Pancreas (tissue), 10 donors: ENCODE results near the gene NKX6-2. TPM values are rescaled to one million over a fixed set of nuclear protein-coding genes. Genes with fewer than 3 reads are reported as not detected.

ENCODE experiments used
- ATAC-seq, 4 donors: fragments of 200-7000 bp; cut with Tn5 transposase; one replicate each; pipeline versions ENCODE4 v1.8.0 to v1.9.1; 2020; ENCODE audit warnings: mild to moderate bottlenecking in 4 of 4, moderate library complexity in 4 of 4
- DNase-seq, 6 donors: peaks; one replicate each; pipeline ENCODE4 v3.0.0-alpha.2; 2020
- FAIRE-seq: peaks from 2 replicates; lab custom pipeline; 2012; peaks lifted over from hg19 to GRCh38; lab: Jason Lieb, UNC
- H3K27ac ChIP-seq, 4 donors: fragments of 200-600 bp; sonication (generic); 1 replicate in 3 of 4; 2 replicates in 1 of 4; pipeline versions ENCODE4 v1.5.0 to v1.8.0; 2020
- H3K27me3 ChIP-seq, 4 donors: fragments of 200-600 bp; one replicate each; pipeline ENCODE4 v1.8.0; 2021
- H3K36me3 ChIP-seq, 3 donors: fragments of 200-600 bp; sonication (generic) in 1 of 3; one replicate each; pipeline versions ENCODE4 v1.5.0 to v1.8.0; 2020 to 2021
- H3K4me1 ChIP-seq, 3 donors: fragments of 200-600 bp; one replicate each; pipeline ENCODE4 v1.8.0; 2021
- H3K4me3 ChIP-seq, 4 donors: fragments of 200-600 bp; sonication (generic) in 2 of 4; one replicate each; pipeline versions ENCODE4 v1.5.0 to v1.8.0; 2020 to 2021
- H3K9me3 ChIP-seq, 4 donors: fragments of 200-600 bp; one replicate each; pipeline ENCODE4 v1.8.0; 2021
- CTCF ChIP-seq, 4 donors: fragments of 200-600 bp; sonication (generic) in 3 of 4; IDR thresholded peaks; one replicate each; pipeline versions ENCODE4 v1.5.0 to v1.8.0; 2021; ENCODE audit warnings: antibody characterized with exemption in 4 of 4
- WGBS, 2 donors: extraction: QIAGEN DNeasy Blood & Tissue Kit; methylation state at CpG; one replicate each; pipeline ENCODE4 v1.1.7; 2013; 5-methylcytosine and 5-hydroxymethylcytosine counted together
- intact Hi-C, 3 donors: fragments of 100-400 bp; cut with DNase I; formaldehyde crosslinking; loops; one replicate each; pipeline versions ENCODE4 v1.11.1 to v1.14.2; 2022
- polyA plus RNA-seq, 2 donors: library from polyadenylated mRNA; stranded (reverse); fragments of 200-250 nt; gene quantifications; one replicate each; pipeline ENCODE4 v1.2.3, GENCODE V29; 2013
- total RNA-seq, 6 donors: library from RNA; stranded (reverse); fragmentation: NEBNext Ultra II Directional in 4 of 6; extraction: Animal tissue kit (Norgen Biotek cat#: 25700) in 4 of 6; gene quantifications; one replicate each; pipeline versions ENCODE4 v1.2.1 to v1.2.4, GENCODE V29; 2021 to 2023
- donor health status: healthy with polysubstance abuse.
- donor health status: DM: no; HTN: no; CAD: no; lungs with moderate emphysema.
- donor health status: DM: no; HTN: no; CAD: no.
- donor health status: control.
- donor health status: control.
- donor health status: Bipolar disorder and iron deficiency.
- donor health status: DM: yes; HTN: yes; CAD: no.
- donor health status: DM: no; HTN: no; CAD: no.
- donor health status: DM: no; HTN: no; CAD: no.
- donor health status: DM: yes; HTN: yes; CAD: no.

The NKX6-2 gene
- total and polyA plus RNA-seq, 8 donors: 0.09 to 2.3 (median 0.16) TPM; not detected in 3

DNA sequence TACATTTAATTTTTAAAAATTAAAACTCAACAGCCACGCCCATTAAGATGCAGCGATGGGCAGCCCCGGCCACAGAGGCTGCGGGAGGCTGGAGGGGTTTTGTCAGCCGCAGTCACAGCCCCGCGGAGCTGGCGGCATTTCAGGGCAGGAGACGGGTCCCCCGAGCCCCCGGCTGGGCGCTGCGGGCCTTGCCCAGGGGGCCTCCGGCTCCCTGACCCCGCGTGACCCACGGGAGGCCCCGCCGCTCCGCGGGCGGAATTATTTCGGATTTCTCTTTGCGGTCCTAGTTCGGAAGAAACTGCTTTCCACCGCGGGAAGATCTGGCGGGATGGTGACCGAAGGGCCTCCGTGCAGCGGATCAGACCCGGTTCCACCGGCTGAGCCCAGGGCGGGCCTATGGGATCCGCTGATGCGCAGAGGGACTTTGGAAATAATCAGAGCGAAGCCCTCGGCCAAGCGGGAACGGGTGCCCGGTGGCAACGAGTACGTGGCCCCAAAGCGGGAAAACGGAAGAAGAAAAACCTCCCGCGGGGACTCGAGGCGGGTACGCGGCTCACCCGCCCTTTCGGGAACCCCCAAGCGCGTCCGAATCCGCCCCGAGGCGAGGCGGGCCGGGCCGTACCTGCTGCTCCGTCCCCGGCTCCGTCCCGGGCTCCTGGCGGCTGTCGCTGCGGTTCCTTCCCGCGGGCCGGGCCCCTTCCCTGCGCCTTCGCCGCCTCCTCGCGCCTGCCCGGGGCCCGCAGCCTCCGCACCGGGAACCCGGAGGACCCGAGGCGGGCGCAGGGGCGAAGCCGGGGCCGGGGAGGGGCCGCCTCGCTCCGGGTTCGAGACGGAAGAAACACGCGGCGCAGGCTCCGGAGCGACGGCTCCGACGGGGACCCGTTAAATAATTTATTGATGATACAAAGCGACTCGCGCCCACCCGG is 1.7 kb downstream of the NKX6-2 start:
- DNase-seq: no peak
- no peak for ATAC-seq
- peaks cover 0 to 14% (median 0%) of the 10 kb centered on the region in 3 donors for H3K36me3 ChIP-seq
- no peak for FAIRE-seq
- H3K27me3 ChIP-seq: peaks cover 0 to 35% (median 15%) of the 10 kb centered on the region in 4 donors
- peaks cover 0 to 3% (median 0%) of the 10 kb centered on the region in 3 donors for H3K4me1 ChIP-seq
- no peak for TF ChIP-seq CTCF (IDR thresholded peaks at IDR 0.05)
- H3K4me3 ChIP-seq: no peak overlapping the region
- H3K27ac ChIP-seq: no peak overlapping the region
- 26 to 27% methylated on average over 93 to 106 of the region's 106 CpGs for WGBS, 2 donors
- intact Hi-C loops: loop anchor here in 1 of 3 donors (10.0 kb wide), 1 partner anchor 129 kb away; no protein-coding TSS in a partner anchor
- H3K9me3 ChIP-seq: no peaks in the 10 kb centered on the region

DNA sequence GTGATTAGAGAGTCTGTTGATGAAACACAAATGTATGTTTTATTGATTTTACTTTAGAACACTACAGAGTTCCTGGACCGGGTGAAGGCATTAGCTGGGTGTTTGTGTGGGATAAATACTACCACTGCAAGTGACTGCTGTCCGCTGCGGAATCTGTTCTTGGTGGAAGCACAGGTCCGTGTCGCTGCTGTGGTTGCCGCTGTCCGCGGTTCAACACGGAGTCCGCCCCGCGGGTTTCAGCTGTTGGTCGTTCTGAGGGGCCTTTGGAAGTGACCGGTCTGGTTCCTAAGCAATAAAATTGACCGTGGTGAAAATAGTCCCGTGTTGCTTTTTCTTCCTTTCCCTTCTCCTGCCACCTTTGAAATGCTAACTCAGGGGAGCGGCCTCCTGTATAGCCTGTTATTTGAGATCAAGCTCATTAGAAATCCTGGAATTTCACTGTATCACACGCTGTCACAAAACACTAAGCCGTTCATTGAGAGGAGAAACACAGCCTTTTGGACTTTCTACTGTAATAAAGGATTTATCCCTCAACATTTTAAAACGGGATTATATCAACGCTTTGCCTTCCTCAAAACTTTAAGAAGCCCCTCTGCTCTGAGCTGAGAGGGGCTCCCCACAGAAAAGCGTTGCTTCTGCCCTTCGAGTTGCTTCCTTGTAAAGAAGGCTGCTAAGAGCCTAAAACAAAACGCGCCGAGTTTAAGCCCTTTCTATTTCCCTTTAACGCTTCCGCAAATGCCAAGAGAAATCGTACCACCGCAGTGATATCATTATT is 2.6 kb downstream of the NKX6-2 start:
- H3K9me3 ChIP-seq: no peaks in the 10 kb centered on the region
- no peak overlapping the region for H3K27ac ChIP-seq
- ATAC-seq: no peak
- no peak for DNase-seq
- no peak for TF ChIP-seq CTCF (IDR thresholded peaks at IDR 0.05)
- peaks cover 0 to 17% (median 0%) of the 10 kb centered on the region in 3 donors for H3K36me3 ChIP-seq
- FAIRE-seq: no peak
- H3K4me3 ChIP-seq: no peak overlapping the region
- H3K4me1 ChIP-seq: peaks cover 0 to 3% (median 0%) of the 10 kb centered on the region in 3 donors
- H3K27me3 ChIP-seq: peaks cover 0 to 28% (median 13%) of the 10 kb centered on the region in 4 donors
- 95 to 97% methylated on average over 30 of the region's 30 CpGs for WGBS, 2 donors
- intact Hi-C loops: loop anchor here in 1 of 3 donors (10.0 kb wide), 1 partner anchor 129 kb away; no protein-coding TSS in a partner anchor

GRCh38 chr10:132781556-132781955 is 4.4 kb downstream of the NKX6-2 start:
- Histone ChIP-seq H3K36me3 (peaks cover 0 to 17% (median 0%) of the 10 kb centered on the region in 3 donors), H3K4me3 (no peak overlapping the region), H3K27me3 (peaks cover 0 to 13% (median 6%) of the 10 kb centered on the region in 4 donors), H3K27ac (no peak overlapping the region), H3K9me3 (no peaks in the 10 kb centered on the region), H3K4me1 (no peaks in the 10 kb centered on the region)
- WGBS, 2 donors: 97 to 99% methylated on average over 20 of the region's 20 CpGs
- no peak for TF ChIP-seq CTCF (IDR thresholded peaks at IDR 0.05)
- FAIRE-seq (no peak), DNase-seq (no peak), ATAC-seq (no peak)
- intact Hi-C loops: loop anchor here in 1 of 3 donors (10.0 kb wide), 1 partner anchor 127 kb away; no protein-coding TSS in a partner anchor

DNA sequence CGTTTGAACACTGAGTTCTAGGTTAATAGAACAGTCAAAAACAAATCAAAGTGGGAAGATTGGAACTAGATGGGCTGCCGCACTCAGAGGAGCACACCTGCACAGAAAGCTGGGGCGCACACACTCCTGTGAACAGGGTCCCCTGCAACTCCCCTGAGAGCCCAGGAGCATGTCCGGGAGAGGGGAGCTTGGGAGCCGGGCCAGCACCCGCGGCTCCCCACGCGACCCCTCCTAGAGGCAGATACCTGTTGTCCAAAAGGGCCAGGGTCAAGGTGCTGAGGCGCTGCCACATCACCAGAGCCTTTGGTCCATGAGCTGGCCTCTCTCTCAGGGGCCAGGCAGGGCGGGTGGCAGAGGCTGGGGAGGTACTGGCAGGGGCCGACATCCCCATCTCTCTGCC is 5.6 kb downstream of the NKX6-2 start:
- TF ChIP-seq CTCF (IDR thresholded peaks at IDR 0.05): no peak
- Histone ChIP-seq H3K27ac (no peak overlapping the region), H3K27me3 (peaks cover 0 to 11% (median 4%) of the 10 kb centered on the region in 4 donors), H3K4me1 (no peaks in the 10 kb centered on the region), H3K4me3 (no peak overlapping the region), H3K36me3 (peaks cover 0 to 17% (median 0%) of the 10 kb centered on the region in 3 donors), H3K9me3 (no peaks in the 10 kb centered on the region)
- ATAC-seq: no peak
- 92 to 97% methylated on average over 12 of the region's 12 CpGs for WGBS, 2 donors
- no peak for FAIRE-seq
- intact Hi-C loops: loop anchor here in 1 of 3 donors (10.0 kb wide), 1 partner anchor 126 kb away; no protein-coding TSS in a partner anchor
- DNase-seq: no peak
